ENCODE measurements around the gene DOCK1. TPM values are rescaled to one million over a fixed set of nuclear protein-coding genes. Genes with fewer than 3 reads are reported as not detected.

DOCK1 gene
- total RNA-seq, 1 donor from 2014 or later, result 16.8 TPM

DNA sequence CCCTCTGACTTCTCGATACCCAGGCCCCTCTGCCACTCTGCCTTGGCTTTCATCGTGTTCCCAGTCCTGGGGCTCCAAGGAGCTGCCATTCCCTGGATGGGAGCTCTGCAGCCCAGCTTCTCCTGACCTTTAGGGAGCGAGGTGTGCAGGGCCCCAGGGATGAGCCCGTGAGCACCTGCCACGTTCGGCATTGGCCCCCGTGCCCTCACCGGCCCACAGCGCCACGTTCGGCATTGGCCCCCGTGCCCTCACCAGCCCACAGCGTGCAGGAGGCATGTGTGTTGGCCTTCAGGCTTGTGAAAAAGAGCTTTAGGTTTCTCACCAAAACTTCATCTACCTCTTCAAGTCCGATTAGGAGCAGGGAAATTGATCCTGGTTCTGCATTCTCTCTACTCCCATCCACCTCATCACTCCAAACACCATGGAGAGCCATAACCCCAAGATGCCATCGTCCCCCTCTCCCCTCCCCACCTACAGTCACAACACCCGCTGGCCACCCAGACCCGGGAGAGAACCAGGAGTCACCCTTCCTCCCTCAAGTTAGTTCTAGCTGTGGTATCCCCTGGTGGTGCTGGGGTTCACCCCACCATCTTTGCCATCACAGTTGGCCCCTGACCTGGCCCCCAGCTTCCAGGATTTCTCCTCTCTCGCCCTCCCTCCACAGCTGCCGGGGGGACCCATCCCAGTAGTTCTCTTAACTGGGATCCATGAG lies 524.5 kb downstream of the DOCK1 start:
- TF ChIP-seq, protein P1, sequence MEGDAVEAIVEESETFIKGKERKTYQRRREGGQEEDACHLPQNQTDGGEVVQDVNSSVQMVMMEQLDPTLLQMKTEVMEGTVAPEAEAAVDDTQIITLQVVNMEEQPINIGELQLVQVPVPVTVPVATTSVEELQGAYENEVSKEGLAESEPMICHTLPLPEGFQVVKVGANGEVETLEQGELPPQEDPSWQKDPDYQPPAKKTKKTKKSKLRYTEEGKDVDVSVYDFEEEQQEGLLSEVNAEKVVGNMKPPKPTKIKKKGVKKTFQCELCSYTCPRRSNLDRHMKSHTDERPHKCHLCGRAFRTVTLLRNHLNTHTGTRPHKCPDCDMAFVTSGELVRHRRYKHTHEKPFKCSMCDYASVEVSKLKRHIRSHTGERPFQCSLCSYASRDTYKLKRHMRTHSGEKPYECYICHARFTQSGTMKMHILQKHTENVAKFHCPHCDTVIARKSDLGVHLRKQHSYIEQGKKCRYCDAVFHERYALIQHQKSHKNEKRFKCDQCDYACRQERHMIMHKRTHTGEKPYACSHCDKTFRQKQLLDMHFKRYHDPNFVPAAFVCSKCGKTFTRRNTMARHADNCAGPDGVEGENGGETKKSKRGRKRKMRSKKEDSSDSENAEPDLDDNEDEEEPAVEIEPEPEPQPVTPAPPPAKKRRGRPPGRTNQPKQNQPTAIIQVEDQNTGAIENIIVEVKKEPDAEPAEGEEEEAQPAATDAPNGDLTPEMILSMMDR (IDR thresholded peaks at IDR 0.05; ENCODE audit: borderline replicate concordance), result no peak
- peaks cover 61% of the 10 kb centered on the region for H3K36me3 ChIP-seq
- H3K4me1 ChIP-seq, result no peaks in the 10 kb centered on the region
- intact Hi-C loops (cut with micrococcal nuclease), result no loop called here
- H3K9me3 ChIP-seq (replicated peaks), result no peaks in the 10 kb centered on the region
- no peak for DNase-seq
- H3K27ac ChIP-seq (replicated peaks), result no peak overlapping the region
- H3K4me3 ChIP-seq, result no peak overlapping the region
- H3K27me3 ChIP-seq (ENCODE audit: low read depth), result no peaks in the 10 kb centered on the region

DNA sequence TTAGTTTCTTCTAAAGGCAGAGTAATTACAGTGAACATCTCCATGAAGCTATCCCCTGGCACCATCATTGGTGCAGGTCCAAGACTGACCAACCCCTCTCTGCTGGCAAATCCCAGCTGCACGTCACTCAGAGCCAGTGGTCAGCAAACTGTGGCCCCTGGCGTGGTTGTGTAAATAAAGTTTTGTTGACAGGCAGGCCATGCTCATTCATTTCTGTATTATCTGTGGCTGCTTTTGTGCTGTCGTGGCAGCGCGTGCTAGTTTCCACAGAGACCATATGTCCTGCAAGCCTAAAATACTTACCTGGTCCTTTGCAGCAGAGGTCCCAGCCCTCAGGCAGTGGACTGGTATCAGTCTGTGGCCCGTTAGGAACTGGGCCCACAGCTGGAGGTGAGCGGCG lies 526.3 kb downstream of the DOCK1 start:
- intact Hi-C loops (cut with micrococcal nuclease), result no loop called here
- no peak for DNase-seq
- TF ChIP-seq, protein P1 (IDR thresholded peaks at IDR 0.05; ENCODE audit: borderline replicate concordance), result no peak
- no peaks in the 10 kb centered on the region for H3K9me3 ChIP-seq (replicated peaks)
- H3K36me3 ChIP-seq, result peaks cover 63% of the 10 kb centered on the region
- H3K27ac ChIP-seq (replicated peaks), result no peak overlapping the region
- no peaks in the 10 kb centered on the region for H3K4me1 ChIP-seq
- no peak overlapping the region for H3K4me3 ChIP-seq
- no peaks in the 10 kb centered on the region for H3K27me3 ChIP-seq (ENCODE audit: low read depth)

DNA sequence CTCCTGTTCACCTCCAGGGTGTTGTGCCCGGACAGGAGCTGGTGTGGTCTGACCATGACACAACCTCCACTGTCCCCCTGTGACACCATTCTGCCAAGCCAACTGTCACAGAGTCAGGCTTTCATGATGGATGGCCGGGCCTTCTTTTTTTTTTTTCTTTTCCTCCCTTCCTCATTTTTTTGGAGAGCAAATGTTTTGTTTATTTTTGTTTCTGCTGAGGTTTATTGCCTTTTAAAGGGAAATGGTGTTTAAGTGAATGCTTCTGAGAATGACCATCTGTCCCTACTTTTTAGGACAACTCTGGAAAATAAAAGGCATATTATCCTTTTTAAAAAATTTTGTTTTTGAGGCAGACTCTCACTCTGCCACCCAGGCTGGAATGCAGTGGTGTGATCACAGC lies 528.8 kb downstream of the DOCK1 start:
- Histone ChIP-seq H3K27ac (replicated peaks) (no peak overlapping the region), H3K27me3 (ENCODE audit: low read depth) (no peaks in the 10 kb centered on the region), H3K4me3 (no peak overlapping the region), H3K9me3 (replicated peaks) (no peaks in the 10 kb centered on the region), H3K36me3 (peaks cover 69% of the 10 kb centered on the region), H3K4me1 (no peaks in the 10 kb centered on the region)
- no peak for DNase-seq
- TF ChIP-seq, protein P1 (IDR thresholded peaks at IDR 0.05; ENCODE audit: borderline replicate concordance), result no peak
- intact Hi-C loops (cut with micrococcal nuclease), result no loop called here

DNA sequence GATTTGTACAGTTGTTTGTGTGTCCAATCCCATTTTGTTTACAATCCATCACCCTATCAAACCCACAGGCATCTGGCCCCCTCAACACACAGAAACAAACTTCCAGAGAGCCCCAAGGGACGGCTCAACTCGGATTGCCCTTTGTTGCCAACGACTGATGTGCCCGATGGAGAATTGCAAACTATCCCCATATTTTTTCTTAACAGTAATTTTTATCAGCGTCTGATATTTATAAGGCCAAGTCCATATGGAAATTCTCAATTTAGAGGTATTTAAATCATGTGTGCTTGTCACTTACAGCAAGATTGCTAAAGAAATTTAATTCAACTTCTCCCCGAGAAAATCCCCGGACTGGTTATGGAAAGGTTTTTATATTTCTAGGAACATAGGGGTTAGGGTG lies 530.0 kb downstream of the DOCK1 start:
- Histone ChIP-seq H3K9me3 (replicated peaks) (no peaks in the 10 kb centered on the region), H3K4me3 (no peak overlapping the region), H3K4me1 (no peaks in the 10 kb centered on the region), H3K36me3 (peaks cover 82% of the 10 kb centered on the region), H3K27ac (replicated peaks) (no peak overlapping the region), H3K27me3 (ENCODE audit: low read depth) (no peaks in the 10 kb centered on the region)
- intact Hi-C loops (cut with micrococcal nuclease), result no loop called here
- TF ChIP-seq, protein P1 (IDR thresholded peaks at IDR 0.05; ENCODE audit: borderline replicate concordance), result no peak
- DNase-seq, result no peak

DNA sequence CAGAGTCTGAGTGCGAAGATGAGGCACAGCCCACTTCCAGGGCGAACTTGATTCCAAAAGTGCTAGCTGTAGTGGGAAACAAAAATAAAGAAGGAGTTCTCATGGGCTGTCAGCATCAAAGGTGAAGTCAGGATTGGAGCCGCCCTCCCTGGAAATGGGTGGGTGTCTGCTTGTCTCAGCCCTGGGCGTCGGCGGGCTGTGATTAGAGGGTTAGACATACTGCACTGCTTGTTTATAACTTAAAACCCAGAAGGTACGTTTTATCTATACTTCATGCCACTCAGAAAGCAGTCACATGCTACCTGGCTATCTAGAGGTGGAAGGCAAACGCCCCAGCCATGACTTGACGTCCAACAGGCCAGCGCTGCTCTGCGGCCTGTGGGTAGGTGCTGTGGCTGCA lies 535.1 kb downstream of the DOCK1 start:
- Histone ChIP-seq H3K36me3 (peaks cover 74% of the 10 kb centered on the region), H3K4me1 (no peaks in the 10 kb centered on the region), H3K27me3 (ENCODE audit: low read depth) (no peaks in the 10 kb centered on the region), H3K4me3 (no peak overlapping the region), H3K9me3 (replicated peaks) (no peaks in the 10 kb centered on the region), H3K27ac (replicated peaks) (no peak overlapping the region)
- no peak for DNase-seq
- intact Hi-C loops (cut with micrococcal nuclease), result no loop called here
- TF ChIP-seq, protein P1 (IDR thresholded peaks at IDR 0.05; ENCODE audit: borderline replicate concordance), result no peak

All from left ventricle myocardium inferior (tissue), 1 donor.